NCI-H1417 treated with DMSO at 0.1 percent for 48 hours (cell line): ENCODE data around the gene TMEM134.
A peak's percentile ranks its signal among the peaks of the same experiment; 100 is the strongest.
"Not testable (repeated sequence)": the region's sequence is repeated elsewhere in the genome, so short reads cannot be mapped to it uniquely, and the experiment has no call there.

Experiments
- DNase-seq: peaks from one replicate; lab custom pipeline; 2025; lab: John Stamatoyannopoulos, UW

The TMEM134 gene, protein sequence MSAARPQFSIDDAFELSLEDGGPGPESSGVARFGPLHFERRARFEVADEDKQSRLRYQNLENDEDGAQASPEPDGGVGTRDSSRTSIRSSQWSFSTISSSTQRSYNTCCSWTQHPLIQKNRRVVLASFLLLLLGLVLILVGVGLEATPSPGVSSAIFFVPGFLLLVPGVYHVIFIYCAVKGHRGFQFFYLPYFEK

DNA sequence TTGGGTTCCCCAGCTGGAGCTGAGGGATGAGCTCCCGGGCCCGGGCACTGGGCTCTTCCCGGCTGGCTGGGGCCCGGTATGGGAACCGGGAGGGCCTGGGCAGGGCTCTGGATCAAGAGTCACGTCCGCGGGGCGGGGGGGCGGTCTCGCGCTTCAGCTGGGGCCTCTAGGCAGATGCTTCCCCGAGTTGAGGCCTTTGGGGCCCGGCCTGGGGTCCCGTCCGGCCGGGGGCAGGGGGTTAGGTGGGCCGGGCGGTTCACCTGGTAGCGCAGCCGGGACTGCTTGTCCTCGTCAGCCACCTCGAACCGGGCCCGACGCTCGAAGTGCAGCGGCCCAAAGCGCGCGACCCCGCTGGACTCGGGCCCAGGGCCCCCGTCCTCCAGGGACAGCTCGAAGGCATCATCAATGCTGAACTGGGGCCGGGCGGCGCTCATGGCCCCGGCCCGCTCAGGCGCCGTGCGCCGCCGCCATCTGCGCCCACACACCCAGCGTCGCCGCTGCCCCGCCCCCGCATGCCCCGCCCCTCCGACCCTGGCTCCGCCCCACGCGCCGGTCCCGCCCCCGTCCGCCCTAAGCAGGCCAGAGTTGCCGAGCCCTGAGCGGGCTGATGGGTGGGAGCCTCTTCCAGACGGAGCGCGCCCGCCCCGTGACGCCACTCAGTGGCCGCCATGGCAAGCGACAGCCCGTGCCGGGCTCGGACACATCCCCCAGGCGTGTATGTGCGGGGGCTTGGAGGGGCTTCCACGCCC, at the start of gene TMEM134:
TMEM134 (minus strand) TSS at position 493 of the 749 bp plus-strand sequence; CDS start at position 434, 59 bp downstream.
- DNase-seq: peak; percentile 43

DNA sequence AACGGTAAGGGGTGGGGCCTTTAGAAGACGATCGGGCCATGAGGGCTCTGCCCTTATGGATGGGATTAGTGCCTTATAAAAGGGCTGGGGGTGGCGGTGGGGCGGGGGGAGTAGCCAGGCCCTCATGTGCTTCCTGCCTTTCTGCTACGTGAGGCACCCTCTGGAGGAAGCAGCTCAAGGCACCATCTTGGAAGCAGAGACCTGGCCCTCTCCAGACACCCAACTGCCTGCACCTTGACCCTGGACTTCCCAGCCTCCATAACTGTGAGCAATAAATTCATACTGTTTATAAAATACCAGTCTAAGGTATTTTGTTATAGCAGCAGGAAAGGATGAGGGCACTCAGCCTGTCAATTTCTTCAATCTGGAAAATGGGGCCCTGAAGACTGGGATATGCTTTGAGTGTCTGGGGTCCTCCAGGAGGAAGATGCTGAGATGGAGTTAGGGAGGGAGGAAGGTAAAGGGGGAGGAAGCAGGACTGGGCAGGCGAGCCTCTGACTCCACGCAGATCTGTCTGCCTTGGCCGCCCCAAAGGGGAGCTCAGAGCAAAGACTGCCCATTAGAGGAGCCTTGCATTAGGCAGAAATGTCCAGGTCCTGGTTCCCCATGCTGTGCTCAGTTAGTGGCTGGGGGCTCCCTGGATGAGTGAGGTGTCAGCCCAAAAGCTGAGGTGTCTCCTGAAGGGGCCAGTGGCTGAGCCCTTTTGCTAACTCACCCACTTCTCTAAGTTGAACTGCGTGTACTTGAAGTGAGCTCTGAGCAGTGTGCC, 48.9 kb upstream of the TMEM134 start:
- no peak for DNase-seq

DNA sequence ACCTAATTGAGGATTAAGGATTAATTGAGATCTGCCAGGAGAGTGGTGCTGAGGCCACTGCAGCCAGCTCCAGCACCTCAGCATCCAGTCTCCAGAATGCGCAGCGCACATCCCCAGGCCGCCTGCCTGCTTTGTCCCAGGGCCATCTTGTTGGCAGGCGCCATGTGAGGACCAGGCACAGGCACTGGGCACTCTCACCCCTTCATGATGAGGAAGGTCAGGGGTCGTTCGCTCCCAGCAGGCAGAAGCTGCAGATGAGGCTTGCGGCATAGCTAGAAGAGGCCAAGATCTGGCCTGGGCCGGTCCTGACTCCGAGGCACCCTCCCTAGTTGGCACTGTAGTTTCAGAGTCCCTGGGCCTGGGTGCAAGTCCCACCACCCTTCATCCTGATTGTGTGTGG, 47.8 kb upstream of the TMEM134 start:
- DNase-seq: no peak

DNA sequence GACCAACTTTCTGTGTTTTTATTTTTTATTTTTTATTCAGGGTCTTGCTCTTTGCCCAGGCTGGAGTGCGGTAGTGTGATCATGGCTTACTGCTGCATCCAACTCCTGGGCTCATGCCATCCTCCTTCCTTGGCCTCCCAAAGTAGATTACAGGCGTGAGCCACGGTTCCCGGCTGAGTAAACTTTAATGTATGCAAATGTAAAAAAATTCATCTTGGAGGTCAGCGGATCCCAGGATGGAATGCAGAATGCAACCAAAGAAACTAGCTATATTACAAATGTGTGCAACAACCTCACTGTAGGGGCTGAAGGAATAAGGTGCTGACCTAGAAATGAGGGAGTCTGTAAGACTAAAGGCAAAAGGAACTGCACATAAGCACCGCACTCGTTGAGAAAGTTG, 45.1 kb upstream of the TMEM134 start:
- DNase-seq: no peak

DNA sequence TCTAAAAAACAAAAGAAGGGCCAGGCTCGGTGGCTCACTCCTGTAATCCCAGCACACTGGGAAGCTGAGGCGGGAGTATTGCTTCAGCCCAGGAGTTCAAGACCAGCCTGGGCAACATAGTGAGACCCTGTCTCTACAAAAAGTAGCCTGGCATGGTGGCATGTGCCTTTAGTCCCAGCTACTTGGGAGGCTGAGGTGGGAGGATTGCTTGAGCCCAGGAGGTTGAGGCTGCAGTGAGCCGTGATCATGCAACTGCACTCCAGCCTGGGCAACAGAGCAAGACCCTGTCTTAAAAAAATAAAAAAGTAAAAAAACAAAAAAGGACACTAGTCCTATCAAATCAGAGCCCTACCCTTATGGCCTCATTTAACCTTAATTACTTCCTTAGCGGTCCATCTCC, 42.5 kb upstream of the TMEM134 start:
- DNase-seq: not testable (repeated sequence)

DNA sequence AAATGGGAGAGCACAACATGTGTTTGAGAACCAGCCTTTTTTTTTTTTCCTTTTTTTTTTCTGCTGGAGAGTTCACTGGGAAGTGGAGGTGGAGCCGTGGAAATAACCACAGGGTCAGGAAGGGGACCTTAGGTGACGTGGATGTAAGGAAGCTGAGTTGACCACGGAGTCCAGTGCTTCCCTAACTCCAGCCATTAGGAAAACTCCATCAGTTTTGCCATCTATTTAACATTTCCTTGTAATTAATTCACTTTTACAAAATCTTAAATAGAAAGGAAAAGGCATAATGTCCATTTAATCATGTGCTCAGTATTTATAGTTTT, 40.9 kb upstream of the TMEM134 start:
- no peak for DNase-seq

DNA sequence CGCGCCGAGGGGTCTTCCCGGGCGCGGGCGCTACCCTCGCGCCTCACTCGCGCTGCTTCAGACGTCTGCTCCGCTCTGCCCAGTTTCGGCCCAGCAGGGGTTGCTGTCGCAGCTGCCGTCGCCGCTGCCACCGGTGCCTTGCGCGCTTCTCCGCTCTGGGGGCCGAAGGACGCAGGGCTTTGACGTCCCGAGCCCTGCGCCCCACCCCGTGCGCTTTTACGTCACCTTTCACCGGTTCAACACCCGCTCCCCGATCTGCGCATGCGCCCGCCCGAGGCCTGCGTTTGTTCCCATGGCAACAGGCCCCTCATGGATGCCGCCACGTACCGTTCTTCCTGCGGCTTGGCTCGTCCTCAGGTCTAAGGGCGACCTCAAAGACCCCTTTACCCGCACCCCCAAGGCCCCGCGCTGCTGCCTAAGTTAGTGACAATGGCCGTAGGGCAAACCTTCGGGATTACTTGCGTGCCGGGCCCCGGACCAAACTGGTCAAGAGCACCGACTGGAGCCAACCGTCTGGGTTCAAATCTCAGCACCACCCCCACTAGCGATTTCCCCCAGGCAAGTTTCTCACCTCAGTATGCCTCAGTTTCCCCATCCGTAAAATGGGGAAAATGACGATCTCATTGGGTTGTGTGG, 39.6 kb upstream of the TMEM134 start:
- peak; percentile 96 for DNase-seq

DNA sequence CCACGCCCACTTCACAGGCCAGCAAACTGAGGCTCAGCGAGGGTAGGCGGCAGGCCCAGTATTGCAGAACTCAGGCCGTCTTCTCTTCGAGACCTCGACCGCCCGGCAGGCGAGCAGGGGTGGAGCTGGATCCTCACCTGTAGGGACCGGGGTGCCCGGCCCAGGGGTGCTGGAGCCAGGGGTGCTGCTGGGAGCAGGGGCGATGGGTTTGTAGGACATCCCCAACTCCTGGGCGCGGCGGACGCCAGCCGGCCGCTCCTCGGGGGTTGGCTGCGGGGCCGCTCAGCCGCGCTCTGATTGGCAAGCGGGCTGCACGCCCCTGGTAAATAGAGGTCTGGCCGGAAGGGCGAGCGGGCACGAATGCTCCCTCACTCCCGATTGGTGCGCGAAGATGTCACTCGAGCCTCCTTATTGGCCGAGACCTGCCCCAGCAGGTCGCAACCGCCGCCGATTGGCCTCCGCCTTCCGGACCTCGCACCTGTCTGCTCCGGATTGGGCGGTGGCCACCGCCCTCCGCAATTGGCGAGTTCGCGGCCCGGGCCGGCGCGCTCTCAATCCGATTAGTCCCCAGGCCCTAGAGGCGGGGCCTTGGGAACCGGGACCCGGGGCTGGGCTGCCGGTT, 38.9 kb upstream of the TMEM134 start, which contains the start of gene CDK2AP2:
CDK2AP2 (minus strand) TSS at position 299 of the 622 bp plus-strand sequence; CDS start at position 219, 80 bp downstream.
- DNase-seq: peak; percentile 96

DNA sequence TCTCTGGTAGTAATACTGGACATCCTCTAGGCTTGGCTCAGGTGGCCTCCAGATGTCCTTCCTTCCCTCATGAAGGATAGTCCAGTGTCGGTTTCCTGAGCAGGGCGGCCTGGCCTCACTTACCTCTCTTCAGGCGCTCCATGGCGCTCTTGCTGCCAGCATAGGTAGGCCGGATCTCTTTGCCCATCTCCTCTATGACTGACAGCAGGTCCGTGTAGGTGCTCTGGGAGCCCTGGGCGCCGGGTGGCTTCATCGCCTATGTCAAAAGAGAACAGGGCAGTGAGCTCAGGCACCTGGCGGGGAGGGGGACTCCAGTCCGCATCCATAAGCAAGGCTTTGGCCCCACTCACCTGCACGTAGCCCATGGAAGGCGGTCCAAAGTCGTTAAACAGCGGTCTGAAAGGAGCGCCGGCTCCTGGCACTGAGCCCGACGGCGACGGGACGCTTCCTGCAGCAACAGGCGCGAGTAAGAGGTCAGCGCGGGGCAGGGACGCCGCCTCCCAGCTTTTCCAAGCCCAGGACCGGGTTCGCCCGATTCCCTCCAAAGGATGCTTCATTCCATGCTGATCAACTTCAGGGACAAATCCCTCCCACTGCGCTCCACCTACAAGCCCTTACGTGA, 38.3 kb upstream of the TMEM134 start:
- no peak for DNase-seq

DNA sequence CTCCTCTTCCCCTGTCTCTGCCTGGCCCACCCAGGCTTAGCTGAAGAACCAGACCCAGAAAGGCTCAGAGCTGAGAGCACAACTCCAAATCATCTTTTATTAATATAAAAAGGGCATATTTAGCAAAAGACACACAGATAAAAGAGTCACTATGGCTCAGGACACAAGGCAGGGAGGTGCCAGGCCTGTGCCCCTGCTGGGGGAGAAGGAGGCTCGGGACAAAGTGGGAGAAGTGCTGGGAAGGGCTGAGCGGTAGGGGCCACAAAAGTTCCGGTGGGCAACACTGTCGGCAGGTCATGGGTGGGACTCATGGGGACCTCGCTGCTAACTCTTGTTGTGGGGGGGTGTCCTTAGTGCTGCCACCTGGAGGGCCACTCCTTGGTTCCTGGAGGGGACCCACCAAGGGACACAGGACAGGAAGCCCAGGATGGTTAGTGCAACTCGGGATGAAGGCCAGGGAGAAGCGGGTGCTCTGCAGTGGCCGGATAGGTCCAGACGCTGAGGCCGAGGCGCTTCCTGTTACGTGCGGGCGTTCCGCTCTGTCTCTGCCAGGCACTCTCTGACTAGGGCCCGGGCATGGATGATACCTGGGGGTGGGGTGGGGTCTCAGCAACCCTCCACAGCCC, 37.5 kb upstream of the TMEM134 start:
- DNase-seq: no peak

DNA sequence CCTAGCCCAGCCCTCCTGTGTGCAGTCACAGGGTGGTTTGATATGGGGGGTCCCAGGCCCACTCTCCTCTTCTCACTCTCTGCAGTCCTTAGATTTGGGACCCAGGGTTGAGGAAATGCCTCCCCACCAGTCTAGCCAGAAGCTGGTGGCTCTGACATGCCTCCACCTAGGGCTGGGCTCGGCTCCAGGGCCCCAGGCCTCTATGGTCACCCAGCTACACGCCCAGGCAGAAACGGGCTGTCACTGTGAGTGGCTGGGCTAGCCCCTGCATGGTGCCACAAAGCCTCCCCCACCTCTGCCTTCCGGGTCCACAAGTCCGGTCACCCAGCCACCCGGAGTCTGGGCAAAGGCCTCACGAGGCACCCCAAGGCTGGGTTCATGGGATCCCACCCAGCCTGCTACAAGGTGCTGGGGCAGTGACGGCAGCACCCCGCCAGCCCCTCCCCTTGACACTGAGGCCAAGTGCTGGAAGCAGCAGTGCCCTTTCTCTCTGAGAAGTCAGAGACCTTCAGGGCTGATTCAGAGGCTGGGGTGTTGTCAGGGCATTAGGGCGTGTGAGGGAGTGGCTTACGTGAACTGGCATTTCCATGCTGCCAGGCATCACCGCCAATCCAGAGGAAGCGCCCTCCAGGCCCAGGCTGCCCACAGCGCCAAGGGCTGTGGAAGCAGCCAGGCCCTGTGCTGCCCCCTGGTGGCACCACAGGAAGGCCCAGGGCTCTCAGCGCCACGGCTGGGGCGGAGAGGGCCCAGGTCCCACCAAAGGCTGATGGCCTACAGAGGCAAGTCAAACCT, 36.8 kb upstream of the TMEM134 start:
- peak; percentile 38 for DNase-seq

DNA sequence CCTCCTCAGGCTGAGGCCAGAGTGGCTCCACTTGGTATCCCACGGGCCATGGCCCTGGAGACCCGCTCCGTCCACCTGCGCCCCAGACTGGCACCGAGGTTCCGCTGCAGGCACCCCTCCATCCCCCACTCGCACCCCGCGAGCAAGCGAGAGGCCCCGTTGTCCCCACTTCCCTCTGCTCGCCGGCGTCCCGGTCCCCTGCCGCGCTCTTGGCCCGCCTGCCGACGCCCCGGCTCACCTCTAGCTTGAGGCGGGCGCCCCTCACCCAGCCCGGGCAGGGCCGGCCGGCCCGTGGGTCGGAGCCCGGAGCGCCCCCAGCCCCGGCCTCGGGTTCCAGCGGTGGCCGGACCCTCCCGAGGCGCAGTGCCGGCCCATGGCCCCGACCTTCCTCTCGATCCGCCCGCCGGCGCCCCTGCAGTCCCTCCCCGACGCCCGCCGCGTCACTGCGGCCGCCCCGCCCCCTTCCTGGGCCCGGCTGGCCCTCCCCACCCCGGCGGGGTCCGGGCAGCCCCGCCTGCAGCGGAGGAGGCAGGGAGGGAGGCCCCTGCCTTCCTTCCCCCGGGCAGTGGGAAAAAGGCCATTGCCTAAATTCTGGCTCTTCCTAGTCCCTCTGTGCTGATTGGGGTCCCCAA, 36.0 kb upstream of the TMEM134 start, which contains the start of gene PITPNM1:
PITPNM1 (minus strand) TSS at position 414 of the 632 bp plus-strand sequence. CDS start 1,183 bp downstream, outside the sequence.
- no peak for DNase-seq

DNA sequence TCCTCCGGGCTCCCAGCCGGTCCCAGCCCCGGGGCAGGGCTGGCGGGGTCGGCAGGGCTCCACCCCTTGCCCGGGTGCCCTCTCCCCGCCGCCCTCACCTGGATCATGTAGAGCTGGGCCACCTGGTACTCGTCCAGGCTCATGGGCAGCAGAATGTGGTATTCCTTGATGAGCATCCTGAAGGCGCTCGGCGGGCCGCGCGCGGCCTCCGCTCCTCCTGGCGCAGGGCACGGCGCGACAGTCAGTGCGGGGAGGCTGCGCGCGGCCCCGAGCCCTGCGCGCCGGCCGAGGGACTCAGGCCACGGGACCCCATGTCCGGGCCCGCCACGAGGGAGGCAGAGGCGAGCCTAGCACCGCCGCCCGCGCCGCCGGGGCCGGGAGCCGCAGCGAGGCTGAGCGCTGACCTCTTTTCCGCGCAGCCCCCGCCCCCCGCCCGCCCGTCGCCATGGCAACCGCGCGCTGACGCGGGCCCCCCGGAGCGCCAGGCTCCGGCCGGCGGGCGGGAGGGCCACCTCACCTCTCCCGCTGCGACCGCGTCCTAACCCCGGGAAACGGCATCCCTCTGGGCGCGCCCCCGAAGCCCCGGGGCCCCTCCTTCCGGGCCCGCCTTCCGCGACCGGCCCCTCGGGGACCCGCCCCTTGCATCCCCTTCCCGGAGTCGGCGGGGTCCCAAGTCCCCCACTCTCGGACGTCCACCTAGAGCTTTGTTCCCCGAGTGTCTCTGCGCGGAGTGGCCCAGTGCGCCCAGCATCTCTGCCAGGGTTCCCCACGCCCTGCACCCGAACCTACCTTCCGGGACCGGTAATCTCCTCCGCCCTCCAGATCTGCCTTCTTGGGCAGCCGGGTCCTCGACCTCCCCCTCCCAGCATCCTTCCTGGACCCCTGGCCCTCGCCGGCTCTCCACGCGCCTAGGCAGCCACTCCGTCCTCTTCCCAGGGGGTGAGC, 35.2 kb upstream of the TMEM134 start:
- no peak for DNase-seq

DNA sequence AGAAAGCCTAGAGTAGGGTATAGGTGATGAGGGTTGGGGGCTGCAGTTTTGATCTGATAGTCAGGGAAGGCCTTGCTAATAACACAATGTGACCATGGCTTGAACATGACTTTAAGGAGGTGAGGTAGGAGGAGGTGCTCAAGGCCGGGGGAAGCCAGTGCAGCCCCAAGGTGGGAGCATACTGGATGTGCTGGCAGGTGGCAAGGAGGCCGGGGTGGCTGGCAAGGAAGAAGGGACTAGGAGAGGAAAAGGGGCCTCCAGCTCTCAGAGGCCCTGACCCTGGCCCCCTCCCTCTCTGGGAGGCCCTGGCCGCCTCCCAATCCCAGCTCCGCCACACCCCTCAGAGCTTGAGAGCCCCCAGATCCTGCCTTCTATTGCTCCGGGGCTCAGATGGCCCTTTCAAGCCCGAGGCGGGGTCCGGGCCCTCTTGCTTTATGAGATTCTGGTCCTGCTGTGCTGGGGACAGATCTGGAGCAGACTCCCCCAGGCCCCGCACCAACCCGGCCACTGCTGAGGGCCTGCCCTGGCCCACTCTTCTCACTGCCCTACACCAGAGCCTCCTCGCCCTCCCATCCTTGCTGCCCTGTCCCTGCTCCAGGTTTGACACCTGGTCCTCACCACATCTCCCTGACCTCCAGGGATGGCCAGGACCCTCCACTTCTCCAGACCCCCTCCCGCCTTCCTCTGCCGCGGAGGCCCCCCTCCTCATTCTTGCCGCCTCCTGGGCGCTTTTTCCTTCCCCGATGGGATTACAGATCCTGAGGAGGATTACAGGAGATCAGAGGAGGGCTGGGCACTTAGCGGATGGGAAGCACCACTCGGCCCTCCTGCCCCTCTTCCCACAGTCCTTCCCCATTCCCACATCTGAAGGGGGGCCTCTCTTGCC, 34.3 kb upstream of the TMEM134 start:
- no peak for DNase-seq

DNA sequence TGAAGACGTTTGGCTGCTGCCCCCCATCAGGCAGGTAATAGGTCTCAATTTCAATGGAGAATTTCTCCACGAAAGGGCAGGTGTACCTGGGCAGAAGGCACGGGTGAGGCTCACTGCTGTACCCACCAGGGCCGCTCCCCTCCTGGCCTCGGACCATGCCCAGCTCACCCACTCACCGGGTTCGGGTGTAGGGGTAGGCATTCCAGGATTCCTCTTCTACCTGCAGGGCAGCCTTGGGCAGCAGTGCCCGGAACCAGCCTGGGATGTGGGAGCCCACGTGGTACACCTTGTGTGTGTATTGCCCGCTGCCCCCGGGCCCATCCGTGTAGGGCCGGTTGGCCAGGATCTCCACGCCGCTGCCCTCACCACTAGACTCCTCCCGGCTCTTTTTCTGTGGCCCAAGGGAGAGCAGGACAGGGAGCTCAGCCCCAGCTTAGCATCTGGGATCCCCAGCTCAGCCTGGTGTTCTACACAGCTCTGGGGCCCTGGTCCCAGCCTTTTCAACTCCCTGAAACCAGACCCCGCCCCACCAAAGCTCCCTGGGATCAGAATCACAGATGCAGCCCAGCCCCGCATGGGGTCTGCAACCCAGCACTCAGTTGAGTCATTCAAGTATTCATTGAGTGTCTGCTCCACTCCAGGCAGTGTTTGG, 33.4 kb upstream of the TMEM134 start:
- no peak for DNase-seq

DNA sequence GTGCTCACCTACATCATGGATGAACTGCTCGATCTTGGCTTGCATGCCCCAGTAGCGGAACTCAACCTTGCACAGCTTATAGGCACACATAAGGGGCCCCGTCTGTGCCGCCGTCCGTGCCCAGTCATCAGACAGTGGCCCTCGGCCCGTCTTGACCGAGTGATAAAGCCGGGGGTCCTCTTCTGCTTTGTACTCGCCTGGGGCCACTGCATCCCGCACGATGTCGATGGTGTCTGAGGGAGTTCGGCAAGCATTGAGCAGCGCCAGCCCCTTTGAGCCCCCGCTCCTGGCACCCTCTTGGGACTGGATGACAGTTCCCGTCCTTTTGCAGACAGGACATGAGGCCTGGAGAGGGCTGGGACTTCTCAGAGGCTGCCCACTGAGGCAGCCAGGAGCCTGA, 32.8 kb upstream of the TMEM134 start:
- no peak for DNase-seq
